Measurements from ENCODE around the gene C12orf76.
"Not testable (repeated sequence)": the region's sequence is repeated elsewhere in the genome, so short reads cannot be mapped to it uniquely, and the experiment has no call there.

Gene C12orf76

DNA sequence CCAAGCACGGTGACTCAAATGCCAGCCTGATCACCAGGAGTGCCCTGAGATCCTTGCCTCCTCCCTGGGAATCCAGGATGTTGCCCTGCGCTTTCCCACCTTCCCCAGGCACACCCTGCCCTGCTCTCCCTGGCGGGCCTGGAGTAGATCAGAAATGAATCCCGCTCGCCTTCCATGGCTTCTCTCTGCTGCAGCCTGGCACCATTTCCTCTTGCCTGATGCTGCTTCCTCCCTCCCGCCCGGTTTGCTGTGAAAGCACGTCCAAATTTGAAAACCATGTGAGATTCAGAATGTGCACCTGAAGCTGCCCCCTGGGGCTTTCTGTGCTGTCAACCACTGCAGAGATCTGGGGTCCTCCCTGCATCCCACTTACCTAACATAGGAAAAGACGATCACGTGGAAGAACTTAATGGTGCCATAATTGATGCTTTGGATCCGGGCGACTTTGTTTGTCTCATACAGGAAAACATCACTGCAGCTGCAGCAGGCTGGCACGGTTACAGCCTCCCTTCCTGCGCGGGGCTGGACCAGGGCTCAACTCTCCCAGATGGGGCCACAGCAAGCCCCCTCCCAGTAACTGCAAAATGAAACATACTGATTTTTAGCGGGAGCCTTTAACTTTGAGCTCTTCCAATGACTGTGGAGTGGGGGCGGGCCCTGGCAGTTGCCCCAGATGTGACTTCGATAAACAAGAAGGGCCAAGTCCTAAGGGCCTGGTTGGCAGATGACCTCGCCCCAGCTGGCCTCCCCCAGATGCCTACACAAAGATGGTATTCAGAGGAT, 24.9 kb upstream of the C12orf76 start:
- DNase-seq (ENCODE audit: low read depth in 2 of 2), result no peak
- no peak for TF ChIP-seq CTCF (IDR thresholded peaks at IDR 0.05; ENCODE audit: low read depth, low read length)
- peak overlapping the region; percentile 27 to 28 for H3K4me3 ChIP-seq (replicated peaks in 1 of 2; ENCODE audit: low read depth in 2 of 2, low read length in 2 of 2)

- DNase-seq (ENCODE audit: low read depth in 2 of 2); H3K4me3 ChIP-seq (replicated peaks in 1 of 2; ENCODE audit: low read depth in 2 of 2, low read length in 2 of 2): not testable (repeated sequence)
Observed at GRCh38 chr12:110072636-110073035, 24.3 kb upstream of the C12orf76 start.

- no peak for DNase-seq (ENCODE audit: low read depth in 2 of 2)
- H3K4me3 ChIP-seq (replicated peaks in 1 of 2; ENCODE audit: low read depth in 2 of 2, low read length in 2 of 2), result no peak overlapping the region
Observed at GRCh38 chr12:110071967-110072366, 23.6 kb upstream of the C12orf76 start.

GRCh38 chr12:110071504-110071903, 23.2 kb upstream of the C12orf76 start:
- H3K4me3 ChIP-seq (replicated peaks in 1 of 2; ENCODE audit: low read depth in 2 of 2, low read length in 2 of 2), result no peak overlapping the region
- DNase-seq (ENCODE audit: low read depth in 2 of 2), result no peak
- TF ChIP-seq CTCF (IDR thresholded peaks at IDR 0.05; ENCODE audit: low read depth, low read length), result no peak

More at GRCh38 chr12:110071967-110072366, 23.6 kb upstream of the C12orf76 start:
- TF ChIP-seq CTCF (IDR thresholded peaks at IDR 0.05; ENCODE audit: low read depth, low read length), result no peak

DNA sequence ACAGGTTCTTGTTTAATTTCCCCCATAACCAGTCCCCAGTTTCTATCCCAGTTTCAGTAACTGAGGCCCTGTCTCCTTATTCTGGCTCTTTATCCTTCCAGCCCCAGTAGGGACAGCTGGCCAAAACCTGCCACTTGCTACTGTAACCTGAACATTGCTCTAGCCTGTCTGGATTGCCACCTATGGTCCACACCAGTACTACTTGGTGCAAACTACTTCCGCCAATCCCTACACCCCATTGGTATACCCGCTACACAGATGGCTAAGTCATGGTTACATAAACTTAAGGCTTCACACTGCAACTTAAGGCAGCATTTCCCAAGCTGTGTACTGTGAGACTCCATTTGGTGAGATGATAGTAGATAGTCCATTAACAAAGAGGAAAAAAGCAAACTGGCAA, 20.3 kb upstream of the C12orf76 start:
- no peak for TF ChIP-seq CTCF (IDR thresholded peaks at IDR 0.05; ENCODE audit: low read depth, low read length)
- H3K4me3 ChIP-seq (replicated peaks in 1 of 2; ENCODE audit: low read depth in 2 of 2, low read length in 2 of 2), result no peak overlapping the region
- DNase-seq (ENCODE audit: low read depth in 2 of 2), result no peak

DNA sequence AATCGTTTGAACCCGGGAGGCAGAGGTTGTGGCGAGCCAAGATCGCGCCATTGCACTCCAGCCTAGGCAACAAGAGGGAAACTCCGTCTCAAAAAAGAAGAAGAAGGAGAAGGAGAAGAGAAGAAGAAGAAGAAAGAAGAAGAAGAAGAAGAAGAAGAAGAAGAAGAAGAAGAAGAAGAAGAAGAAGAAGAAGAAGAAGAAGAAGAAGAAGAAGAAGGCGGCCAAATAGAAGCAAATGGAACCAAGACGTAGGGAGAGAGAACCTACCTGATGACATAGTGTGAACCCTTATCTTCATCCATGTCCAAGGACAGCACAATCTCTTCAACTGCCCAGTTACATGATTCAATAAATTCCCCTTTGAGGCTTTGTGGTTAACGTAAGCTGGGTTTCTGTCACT, 19.8 kb upstream of the C12orf76 start:
- H3K4me3 ChIP-seq (replicated peaks in 1 of 2; ENCODE audit: low read depth in 2 of 2, low read length in 2 of 2); DNase-seq (ENCODE audit: low read depth in 2 of 2): not testable (repeated sequence)

DNA sequence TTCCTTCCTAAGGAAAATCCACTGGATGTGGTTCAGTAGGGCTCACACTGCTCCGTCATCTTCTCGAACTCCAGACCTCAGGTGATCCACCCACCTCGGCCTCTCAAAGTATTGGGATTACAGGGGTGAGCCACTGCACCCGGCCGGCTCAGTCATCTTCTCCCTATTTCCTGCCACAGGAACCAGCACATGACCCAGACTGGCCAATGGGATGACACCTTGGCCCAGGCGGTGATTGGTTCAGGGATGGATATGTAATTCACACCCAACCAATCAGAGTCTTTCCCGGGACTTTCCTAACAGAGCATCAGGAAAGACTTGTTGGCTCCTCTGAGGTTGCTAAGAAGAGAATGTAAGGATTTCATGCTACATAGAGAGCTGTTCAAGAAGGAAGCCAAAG, 19.2 kb upstream of the C12orf76 start:
- no peak for TF ChIP-seq CTCF (IDR thresholded peaks at IDR 0.05; ENCODE audit: low read depth, low read length)
- H3K4me3 ChIP-seq (replicated peaks in 1 of 2; ENCODE audit: low read depth in 2 of 2, low read length in 2 of 2), result no peak overlapping the region
- no peak for DNase-seq (ENCODE audit: low read depth in 2 of 2)

DNA sequence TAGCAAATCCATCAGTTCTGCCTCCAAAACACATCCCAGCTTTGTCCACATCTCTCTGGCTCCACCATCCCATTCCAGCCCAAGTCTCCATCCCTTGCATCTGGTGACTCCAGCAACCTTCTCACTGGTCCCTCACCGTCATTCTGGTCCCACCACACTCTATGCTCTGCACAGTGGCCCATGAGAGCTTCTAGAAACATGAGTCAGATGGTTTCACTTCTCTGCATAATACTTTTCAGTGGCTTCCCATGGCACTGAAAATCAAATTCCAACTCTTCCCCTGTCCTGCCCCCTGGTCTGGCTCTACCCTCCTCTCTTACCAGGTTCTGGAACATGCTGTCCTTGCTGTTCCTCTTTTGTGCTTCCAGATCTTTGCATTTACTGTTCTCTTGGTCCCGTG, 17.2 kb upstream of the C12orf76 start:
- H3K4me3 ChIP-seq (replicated peaks in 1 of 2; ENCODE audit: low read depth in 2 of 2, low read length in 2 of 2), result no peak overlapping the region
- no peak for DNase-seq (ENCODE audit: low read depth in 2 of 2)
- no peak for TF ChIP-seq CTCF (IDR thresholded peaks at IDR 0.05; ENCODE audit: low read depth, low read length)

Data from cardiac fibroblast (primary cell).